SU-DHL-6 (cell line): Measurements from ENCODE around the gene SLC26A6.

Experiments used
- H2AFZ ChIP-seq: fragments of 200-600 bp; sonication (generic); 2 replicates; pipeline ENCODE4 v1.6.1; 2014; ENCODE audit warnings: low read depth, mild to moderate bottlenecking, moderate library complexity, mixed read lengths, antibody characterized with exemption, low read length; ENCODE audit not compliant: severe bottlenecking
- H3F3A ChIP-seq: fragments of 200-600 bp; shearing (Covaris generic); 2 replicates; pipeline ENCODE4 v1.6.0; 2016; ENCODE audit warnings: antibody characterized with exemption, mild to moderate bottlenecking; ENCODE audit not compliant: insufficient read depth
- H3K27ac ChIP-seq: fragments of 200-600 bp; sonication (generic); 2 replicates; pipeline ENCODE4 v1.5.1; 2016; ENCODE audit warnings: low read depth, mild to moderate bottlenecking, low read length, moderate library complexity, mixed read lengths
- H3K27me3 ChIP-seq: fragments of 200-600 bp; sonication (generic), shearing (Covaris generic); 2 replicates; pipeline ENCODE4 v1.6.0; 2014; ENCODE audit warnings: mild to moderate bottlenecking, low read length
- H3K36me3 ChIP-seq: fragments of 200-600 bp; sonication (generic); 2 replicates; pipeline ENCODE4 v1.6.1; 2014; ENCODE audit warnings: mild to moderate bottlenecking, low read length, mixed read lengths
- H3K4me2 ChIP-seq: fragments of 300-600, 200-600 bp; shearing (Covaris generic), sonication (generic); 2 replicates; pipeline ENCODE4 v1.6.0; 2014; ENCODE audit warnings: low read length, low read depth, mild to moderate bottlenecking; ENCODE audit not compliant: poor library complexity, severe bottlenecking
- H3K4me3 ChIP-seq: fragments of 200-600 bp; sonication (generic); 2 replicates; pipeline ENCODE4 v1.5.1; 2014; ENCODE audit warnings: antibody characterized with exemption, low read length, mild to moderate bottlenecking, mixed read lengths; ENCODE audit not compliant: insufficient read depth, poor library complexity, severe bottlenecking
- H3K79me2 ChIP-seq: fragments of 200-600 bp; sonication (generic); 2 replicates; pipeline ENCODE4 v1.6.1; 2014; ENCODE audit warnings: mild to moderate bottlenecking, low read length, moderate library complexity; ENCODE audit not compliant: insufficient read depth
- H3K9ac ChIP-seq: fragments of 200-600 bp; sonication (generic); 2 replicates; pipeline ENCODE4 v1.7.0; 2014; ENCODE audit warnings: mild to moderate bottlenecking, low read length
- H3K9me2 ChIP-seq: fragments of 200-600 bp; sonication (generic); replicated peaks from 2 replicates; pipeline ENCODE4 v1.6.1; 2014; ENCODE audit warnings: low read length; ENCODE audit not compliant: insufficient read depth
- H3K9me3 ChIP-seq: fragments of 200-600 bp; sonication (generic); 2 replicates; pipeline ENCODE4 v1.6.1; 2014; ENCODE audit warnings: low read length, mixed read lengths; ENCODE audit not compliant: insufficient read depth
- H4K20me1 ChIP-seq: fragments of 200-600 bp; sonication (generic); 2 replicates; pipeline ENCODE4 v1.6.1; 2014; ENCODE audit warnings: low read depth, mild to moderate bottlenecking, antibody characterized with exemption, low read length, moderate library complexity, mixed read lengths
- CTCF ChIP-seq: fragments of 200-600 bp; sonication (generic); IDR thresholded peaks from one replicate; pipeline ENCODE4 v1.5.1; 2017; ENCODE audit warnings: antibody characterized with exemption, mild to moderate bottlenecking, low read length, moderate library complexity; ENCODE audit not compliant: insufficient read depth, poor library complexity, severe bottlenecking
- EZH2phosphoT487 ChIP-seq: fragments of 200-600 bp; sonication (generic), shearing (Covaris generic); conservative IDR thresholded peaks from 2 replicates; pipeline ENCODE4 v1.6.1; 2018; ENCODE audit warnings: mild to moderate bottlenecking, antibody characterized with exemption, low read length, moderate library complexity, mixed read lengths

Gene SLC26A6

GRCh38 chr3:48678056-48678455 lies 42.8 kb upstream of the SLC26A6 start:
- peaks cover 4% of the 10 kb centered on the region; the same call in 1 of the 2 replicates for H3K79me2 ChIP-seq
- H3K9me2 ChIP-seq, result no peaks in the 10 kb centered on the region
- H3K9ac ChIP-seq, result no peak overlapping the region
- H3K27me3 ChIP-seq, result no peaks in the 10 kb centered on the region
- TF ChIP-seq EZH2phosphoT487, result no peak
- TF ChIP-seq CTCF, result no peak
- no peaks in the 10 kb centered on the region for H3F3A ChIP-seq
- no peak overlapping the region for H3K4me2 ChIP-seq
- no peak overlapping the region for H2AFZ ChIP-seq
- H3K36me3 ChIP-seq, result no peaks in the 10 kb centered on the region
- H4K20me1 ChIP-seq, result no peaks in the 10 kb centered on the region
- H3K9me3 ChIP-seq, result no peaks in the 10 kb centered on the region
- no peak overlapping the region for H3K27ac ChIP-seq
- no peak overlapping the region for H3K4me3 ChIP-seq

GRCh38 chr3:48674505-48674904 lies 39.2 kb upstream of the SLC26A6 start:
- H3K36me3 ChIP-seq, result no peaks in the 10 kb centered on the region

DNA sequence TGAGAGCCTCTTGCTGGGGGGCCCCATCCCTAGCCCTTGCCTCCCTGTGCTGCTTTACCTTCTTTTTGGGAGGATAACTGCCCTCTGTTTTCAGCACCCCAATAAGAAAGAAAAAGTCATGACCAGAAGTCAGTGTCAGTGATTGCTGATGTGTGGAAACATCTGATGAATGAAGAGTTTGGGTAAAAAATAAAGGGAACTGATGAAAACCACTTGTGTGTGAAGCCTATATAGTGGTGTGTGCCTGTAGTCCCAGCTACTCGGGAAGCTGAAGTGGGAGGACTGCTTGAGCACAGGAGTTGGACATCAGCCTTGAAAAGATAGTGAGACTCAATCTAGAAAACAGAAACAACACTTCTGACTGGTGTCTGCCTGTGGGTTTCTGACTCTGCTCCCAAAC lies 37.3 kb upstream of the SLC26A6 start:
- Histone ChIP-seq H3K27ac (no peak overlapping the region), H3K27me3 (no peaks in the 10 kb centered on the region), H3K9ac (no peak overlapping the region), H3F3A (no peaks in the 10 kb centered on the region), H2AFZ (no peak overlapping the region), H3K4me2 (no peak overlapping the region), H3K36me3 (no peaks in the 10 kb centered on the region), H4K20me1 (no peaks in the 10 kb centered on the region), H3K79me2 (no peaks in the 10 kb centered on the region), H3K4me3 (no peak overlapping the region), H3K9me3 (no peaks in the 10 kb centered on the region), H3K9me2 (no peaks in the 10 kb centered on the region)
- no peak for TF ChIP-seq CTCF
- no peak for TF ChIP-seq EZH2phosphoT487

More at GRCh38 chr3:48674505-48674904, 39.2 kb upstream of the SLC26A6 start:
- Histone ChIP-seq H3K4me2 (no peak overlapping the region), H3K9me3 (no peaks in the 10 kb centered on the region), H3K9ac (no peak overlapping the region), H3K27ac (no peak overlapping the region), H4K20me1 (no peaks in the 10 kb centered on the region), H3K4me3 (no peak overlapping the region), H3F3A (no peaks in the 10 kb centered on the region), H3K79me2 (no peaks in the 10 kb centered on the region), H3K9me2 (no peaks in the 10 kb centered on the region), H3K27me3 (no peaks in the 10 kb centered on the region), H2AFZ (no peak overlapping the region)
- TF ChIP-seq CTCF (no peak), EZH2phosphoT487 (no peak)
